AG10803 (cell line): Measurements from ENCODE around the gene EHHADH.

ENCODE experiments used
- DNase-seq: peaks from one replicate; pipeline ENCODE4 v3.0.0; 2010; ENCODE audit warnings: low read depth
- H3K4me3 ChIP-seq: 2 replicates; pipeline ENCODE4 v1.5.1; 2011; ENCODE audit warnings: mild to moderate bottlenecking, low read length, control low read depth
- CTCF ChIP-seq: conservative IDR thresholded peaks from 2 replicates; pipeline ENCODE4 v1.5.1; 2011; ENCODE audit warnings: mild to moderate bottlenecking, low read length, control low read depth, inconsistent platforms

Gene EHHADH

GRCh38 chr3:185149591-185149990 is 104.3 kb downstream of the EHHADH start:
- no peak for TF ChIP-seq CTCF
- DNase-seq = no peak
- no peak overlapping the region for H3K4me3 ChIP-seq

GRCh38 chr3:185145511-185145910 is 108.3 kb downstream of the EHHADH start:
- DNase-seq = no peak
- TF ChIP-seq CTCF = no peak
- H3K4me3 ChIP-seq = no peak overlapping the region

GRCh38 chr3:185144784-185145183 is 109.1 kb downstream of the EHHADH start:
- H3K4me3 ChIP-seq = no peak overlapping the region
- DNase-seq = no peak
- no peak for TF ChIP-seq CTCF
